GM12878 (cell line): Measurements from ENCODE around the gene GRM7. TPM values are rescaled to one million over a fixed set of nuclear protein-coding genes. Genes with fewer than 3 reads are reported as not detected.

Experiments used
- ATAC-seq: fragments of 200-7000 bp; cut with Tn5 transposase; 3 replicates; pipeline ENCODE4 v1.9.1; 2020; ENCODE audit warnings: mild to moderate bottlenecking, moderate library complexity
- BruUV-seq: library from RNA; stranded (reverse); fragments of 400-500 nt; replicated peaks from 2 replicates; lab custom pipeline; 2021; lab: Mats Ljungman, UMichigan
- CTCF ChIA-PET: fragments of 300-600 bp; sonication (Branson Sonifier 250); formaldehyde crosslinking; extraction: SDS; loops from one replicate; lab custom pipeline; 2021; ENCODE audit warnings: inconsistent platforms; lab: Yijun Ruan, JAX
- POLR2A ChIA-PET: fragments of 350-600 bp; formaldehyde crosslinking; extraction: SDS; loops from one replicate; lab custom pipeline; 2021; ENCODE audit warnings: inconsistent platforms; lab: Charles Lee
- RAD21 ChIA-PET: fragments of 300-600 bp; sonication (Branson Sonifier 250); formaldehyde crosslinking; loops from one replicate; lab custom pipeline; 2023; ENCODE audit warnings: antibody characterized with exemption; ENCODE audit not compliant: unreplicated experiment; lab: Charles Lee
- SMC1A ChIA-PET: fragments of 300-600 bp; sonication (Branson Sonifier 250); formaldehyde crosslinking; loops from one replicate; lab custom pipeline; 2023; ENCODE audit not compliant: unreplicated experiment, uncharacterized antibody; lab: Charles Lee
- DNase-seq: peaks from one replicate; pipeline ENCODE4 v3.0.0-alpha.2; 2011; ENCODE audit warnings: low read depth, low spot score
- FAIRE-seq: peaks from 3 replicates; lab custom pipeline; 2011; peaks lifted over from hg19 to GRCh38; lab: Jason Lieb, UNC
- H2AFZ ChIP-seq: 2 replicates; pipeline ENCODE4 v1.6.0; 2011; ENCODE audit warnings: low read depth, low read length, control low read depth; ENCODE audit not compliant: control insufficient read depth
- H3K27ac ChIP-seq: 2 replicates; pipeline ENCODE4 v1.5.1; 2011; ENCODE audit warnings: control low read depth; ENCODE audit not compliant: control insufficient read depth, insufficient read depth
- H3K27me3 ChIP-seq, 2 experiments: replicated peaks in 1 of 2; 2 replicates each; pipeline versions ENCODE4 v1.6.0 to v1.6.1; 2011; ENCODE audit warnings: low read length in 1 of 2; ENCODE audit not compliant: control insufficient read depth in 2 of 2, insufficient read depth in 2 of 2
- H3K36me3 ChIP-seq, 2 experiments: 2 replicates each; pipeline ENCODE4 v1.5.1; 2011; ENCODE audit warnings: low read length in 1 of 2; ENCODE audit not compliant: control insufficient read depth in 2 of 2, insufficient read depth in 2 of 2
- H3K4me1 ChIP-seq: 2 replicates; pipeline ENCODE4 v1.6.1; 2011; ENCODE audit warnings: mild to moderate bottlenecking, low read length, moderate library complexity, mixed read lengths; ENCODE audit not compliant: control insufficient read depth, insufficient read depth
- H3K4me2 ChIP-seq: 2 replicates; pipeline ENCODE4 v1.6.0; 2011; ENCODE audit warnings: control low read depth; ENCODE audit not compliant: control insufficient read depth, insufficient read depth
- H3K4me3 ChIP-seq: fragments of 200-600 bp; sonication (generic); 2 replicates; pipeline ENCODE4 v1.5.1; 2016
- H3K79me2 ChIP-seq: 2 replicates; pipeline ENCODE4 v1.6.0; 2011; ENCODE audit warnings: low read length; ENCODE audit not compliant: control insufficient read depth, insufficient read depth
- H3K9ac ChIP-seq: 2 replicates; pipeline ENCODE4 v1.8.0; 2011; ENCODE audit warnings: low read length, control low read depth, mixed read lengths; ENCODE audit not compliant: control insufficient read depth, insufficient read depth
- H3K9me3 ChIP-seq: replicated peaks from 3 replicates; pipeline ENCODE4 v1.5.1; 2011; ENCODE audit warnings: mild to moderate bottlenecking, low read length; ENCODE audit not compliant: control insufficient read depth, insufficient read depth
- H4K20me1 ChIP-seq: 2 replicates; pipeline ENCODE4 v1.6.0; 2011; ENCODE audit not compliant: control insufficient read depth, insufficient read depth
- ATF3 ChIP-seq: IDR thresholded peaks from 2 replicates; pipeline ENCODE4 v1.6.1; 2011; ENCODE audit warnings: low read depth, mild to moderate bottlenecking, low read length, moderate library complexity, borderline replicate concordance; ENCODE audit errors: extremely low read depth
- ATF7 ChIP-seq: fragments of 450-650 bp; IDR thresholded peaks from 2 replicates; pipeline ENCODE4 v1.6.1; 2016; ENCODE audit warnings: low read depth, mild to moderate bottlenecking
- CHD2 ChIP-seq: IDR thresholded peaks from 2 replicates; pipeline ENCODE4 v1.6.1; 2011; ENCODE audit warnings: low read depth, low read length, improper control_type of control experiment, borderline replicate concordance
- E4F1 ChIP-seq: fragments of 450-650 bp; IDR thresholded peaks from 2 replicates; pipeline ENCODE4 v1.6.1; 2018; ENCODE audit warnings: borderline replicate concordance, mild to moderate bottlenecking; ENCODE audit not compliant: partially characterized antibody
- EGR1 ChIP-seq, 2 experiments: IDR thresholded peaks; 1 replicate in 1 of 2; 2 replicates in 1 of 2; pipeline ENCODE4 v1.6.1; 2011 to 2012; ENCODE audit warnings: low read depth in 2 of 2, low read length in 2 of 2, borderline replicate concordance in 1 of 2, mild to moderate bottlenecking in 1 of 2, moderate library complexity in 1 of 2
- HDAC6 ChIP-seq: fragments of 200-600 bp; sonication (generic); IDR thresholded peaks from one replicate; pipeline ENCODE4 v1.8.0; 2017; ENCODE audit warnings: antibody characterized with exemption; ENCODE audit not compliant: unreplicated experiment
- LARP7 ChIP-seq: fragments of 450-650 bp; IDR thresholded peaks from 2 replicates; pipeline ENCODE4 v1.6.1; 2017; ENCODE audit warnings: mild to moderate bottlenecking
- MYB ChIP-seq: fragments of 150-350 bp; IDR thresholded peaks from 2 replicates; pipeline ENCODE4 v1.6.1; 2014; ENCODE audit warnings: mild to moderate bottlenecking, low read depth, low read length, borderline replicate concordance
- NR2F1 ChIP-seq: fragments of 450-650 bp; conservative IDR thresholded peaks from 2 replicates; pipeline ENCODE4 v1.6.1; 2017; ENCODE audit warnings: mild to moderate bottlenecking
- NRF1 ChIP-seq: conservative IDR thresholded peaks from 2 replicates; pipeline ENCODE4 v1.6.1; 2011; ENCODE audit warnings: mild to moderate bottlenecking, low read depth, low read length, improper control_type of control experiment
- PML ChIP-seq: IDR thresholded peaks from 2 replicates; pipeline ENCODE4 v1.6.1; 2012; ENCODE audit warnings: low read length, inconsistent platforms
- POLR2AphosphoS2 ChIP-seq: IDR thresholded peaks from 2 replicates; pipeline ENCODE4 v1.6.1; 2011; ENCODE audit warnings: low read depth, mild to moderate bottlenecking, low read length, improper control_type of control experiment, moderate library complexity
- RAD21 ChIP-seq: IDR thresholded peaks from 2 replicates; pipeline ENCODE4 v1.6.1; 2011; ENCODE audit warnings: mild to moderate bottlenecking, low read depth, low read length, moderate library complexity; ENCODE audit not compliant: insufficient read depth
- RELA ChIP-seq: fragments of 450-650 bp; IDR thresholded peaks from 2 replicates; pipeline ENCODE4 v1.8.0; 2014; ENCODE audit warnings: borderline replicate concordance; ENCODE audit not compliant: partially characterized antibody
- STAT1 ChIP-seq: fragments of 450-650 bp; conservative IDR thresholded peaks from 2 replicates; pipeline ENCODE4 v1.6.1; 2014; ENCODE audit warnings: antibody characterized with exemption, mild to moderate bottlenecking
- TCF3 ChIP-seq: IDR thresholded peaks from 2 replicates; pipeline ENCODE4 v1.6.1; 2012; ENCODE audit warnings: low read depth, mild to moderate bottlenecking, low read length, borderline replicate concordance; ENCODE audit not compliant: insufficient read depth
- WRNIP1 ChIP-seq: IDR thresholded peaks from 2 replicates; pipeline ENCODE4 v1.6.1; 2011; ENCODE audit warnings: low read depth, low read length, improper control_type of control experiment, borderline replicate concordance
- WGBS: methylation state at CpG from one replicate; pipeline ENCODE4 v1.1.6; 2016; ENCODE audit warnings: low lambda C conversion rate; ENCODE audit not compliant: insufficient replicate concordance, insufficient coverage; ENCODE audit errors: missing lambda C conversion rate; 5-methylcytosine and 5-hydroxymethylcytosine counted together
- in situ Hi-C: fragments of 300-500 bp; cut with MboI; formaldehyde crosslinking; loops from 9 replicates; pipeline ENCODE4 v1.14.3; 2018; ENCODE audit warnings: mixed read lengths
- intact Hi-C: fragments of 100-400 bp; cut with micrococcal nuclease; formaldehyde crosslinking; loops from one replicate; pipeline ENCODE4 v1.14.2; 2022; ENCODE audit not compliant: unreplicated experiment
- polyA plus RNA-seq, 11 experiments: library from polyadenylated mRNA; depleted of rRNA in 4 of 11; unstranded in 6 of 11; stranded (reverse) in 5 of 11; fragments of >200 nt; fragmentation: Nextera tagmentation in 4 of 11; fragmentation: Illumina TruSeq in 1 of 11; extraction: Ambion mirVana in 4 of 11; extraction: Trizol in 1 of 11; gene quantifications; 1 replicate in 1 of 11; 2 replicates in 10 of 11; pipeline versions ENCODE4 v1.2.1 to v1.2.3, GENCODE V29; 2011 to 2016; ENCODE audit warnings: inconsistent platforms in 2 of 11, missing spikeins in 2 of 11, low read depth in 1 of 11
- total RNA-seq, 4 experiments: library from RNA; depleted of rRNA in 3 of 4; stranded (reverse); fragments of >200 nt in 3 of 4; fragmentation: Illumina TruSeq in 1 of 4; extraction: Trizol in 1 of 4; gene quantifications; 2 replicates each; pipeline versions ENCODE4 v1.2.1 to v1.2.3, GENCODE V29; 2013 to 2021

The GRM7 gene
- total and polyA plus RNA-seq, 10 of the 15 experiments (the other 5 are each of a cell fraction or from before 2014, with no cell fraction given) = not detected

GRCh38 chr3:7739754-7740153 is 878.8 kb downstream of the GRM7 start:
- WGBS = 0% methylated on average over 2 of the region's 2 CpGs
- FAIRE-seq = no peak

More at GRCh38 chr3:7739754-7740153, 878.8 kb downstream of the GRM7 start:
- Histone ChIP-seq H3K36me3 (no peaks in the 10 kb centered on the region), H3K9ac (no peak overlapping the region)
- TF ChIP-seq NRF1 (no peak), ATF3 (no peak), CHD2 (no peak), ATF7 (no peak), RELA (no peak), EGR1 (IDR thresholded peaks at IDR 0.05; ENCODE audit: borderline replicate concordance in 1 of 2, low read depth in 2 of 2, low read length in 2 of 2) (no peak), HDAC6 (no peak), E4F1 (no peak), NR2F1 (no peak), STAT1 (no peak), MYB (no peak), POLR2AphosphoS2 (no peak), LARP7 (no peak), RAD21 (no peak), PML (no peak), TCF3 (no peak), WRNIP1 (no peak)
- TF ChIP-seq, all 136 proteins: peak for 0
- ChIA-PET POLR2A (no interaction called here), SMC1A (no interaction called here), CTCF (no interaction called here), RAD21 (no interaction called here)
- H3K27me3 ChIP-seq = no peaks in the 10 kb centered on the region
- in situ Hi-C loops = no loop called here
- H2AFZ ChIP-seq = no peak overlapping the region
- no peak overlapping the region for H3K4me2 ChIP-seq
- DNase-seq = no peak
- no peak overlapping the region for H3K4me3 ChIP-seq
- intact Hi-C loops = no loop called here
- H3K9me3 ChIP-seq = no peaks in the 10 kb centered on the region
- no TSS peak for BruUV-seq
- no peaks in the 10 kb centered on the region for H3K4me1 ChIP-seq
- no peak for ATAC-seq
- H4K20me1 ChIP-seq = no peaks in the 10 kb centered on the region
- no peaks in the 10 kb centered on the region for H3K79me2 ChIP-seq
- H3K27ac ChIP-seq = no peak overlapping the region
